Neural cell (in vitro differentiated cells): ENCODE results near the gene TUB. TPM values are rescaled to one million over a fixed set of nuclear protein-coding genes. Genes with fewer than 3 reads are reported as not detected.

Experiments
- H2AFZ ChIP-seq: fragments of 200-600, 300-800 bp; sonication (generic), shearing (Covaris generic); 2 replicates; pipeline ENCODE4 v1.6.0; 2014; ENCODE audit warnings: low read depth, mild to moderate bottlenecking, antibody characterized with exemption, low read length, moderate library complexity
- H3F3A ChIP-seq: fragments of 200-600 bp; shearing (Covaris generic); 2 replicates; pipeline ENCODE4 v1.6.1; 2016; ENCODE audit warnings: mild to moderate bottlenecking, moderate library complexity, mixed read lengths, antibody characterized with exemption, low read length; ENCODE audit not compliant: insufficient read depth, poor library complexity, severe bottlenecking
- H3K27ac ChIP-seq: fragments of 200-600, 300-800 bp; sonication (generic), shearing (Covaris generic); 2 replicates; pipeline ENCODE4 v1.5.1; 2014; ENCODE audit warnings: mild to moderate bottlenecking, low read length, moderate library complexity
- H3K27me3 ChIP-seq: fragments of 300-800, 200-600 bp; sonication (generic), shearing (Covaris generic); 2 replicates; pipeline ENCODE4 v1.6.0; 2014; ENCODE audit warnings: mild to moderate bottlenecking, low read depth, low read length, moderate library complexity; ENCODE audit not compliant: insufficient read depth
- H3K36me3 ChIP-seq: fragments of 300-800, 200-600 bp; sonication (generic), shearing (Covaris generic); 2 replicates; pipeline ENCODE4 v1.5.1; 2014; ENCODE audit warnings: mild to moderate bottlenecking, antibody characterized with exemption, low read length, moderate library complexity; ENCODE audit not compliant: insufficient read depth
- H3K4me2 ChIP-seq: fragments of 300-800, 200-600 bp; sonication (generic), shearing (Covaris generic); 2 replicates; pipeline ENCODE4 v1.6.0; 2014; ENCODE audit warnings: mild to moderate bottlenecking, low read length
- H3K4me3 ChIP-seq: fragments of 300-800, 200-600 bp; sonication (generic), shearing (Covaris generic); 2 replicates; pipeline ENCODE4 v1.5.1; 2014; ENCODE audit warnings: mild to moderate bottlenecking, low read length, moderate library complexity
- H3K79me2 ChIP-seq: fragments of 200-600 bp; shearing (Covaris generic); replicated peaks from 2 replicates; pipeline ENCODE4 v1.6.0; 2014; ENCODE audit warnings: mild to moderate bottlenecking, low read length, moderate library complexity; ENCODE audit not compliant: insufficient read depth
- H3K9ac ChIP-seq: fragments of 300-800, 200-600 bp; sonication (generic), shearing (Covaris generic); 2 replicates; pipeline ENCODE4 v1.6.1; 2016; ENCODE audit warnings: mild to moderate bottlenecking, low read length, mixed read lengths
- H3K9me2 ChIP-seq: fragments of 200-600 bp; shearing (Covaris generic); 2 replicates; pipeline ENCODE4 v1.6.1; 2016; ENCODE audit warnings: mild to moderate bottlenecking, low read length, mixed read lengths; ENCODE audit not compliant: insufficient read depth
- H3K9me3 ChIP-seq: fragments of 200-600, 300-800 bp; sonication (generic), shearing (Covaris generic); 2 replicates; pipeline ENCODE4 v1.6.1; 2016; ENCODE audit warnings: mild to moderate bottlenecking, mixed run types, low read length, moderate library complexity, mixed read lengths
- H4K20me1 ChIP-seq: fragments of 200-600 bp; shearing (Covaris generic); 2 replicates; pipeline ENCODE4 v1.6.1; 2016; ENCODE audit warnings: mild to moderate bottlenecking, mixed run types; ENCODE audit not compliant: insufficient read depth
- EP300 ChIP-seq: fragments of 450-650 bp; conservative IDR thresholded peaks from 2 replicates; pipeline ENCODE4 v1.6.1; 2014; ENCODE audit warnings: antibody characterized with exemption, mild to moderate bottlenecking, moderate library complexity; ENCODE audit not compliant: poor library complexity, severe bottlenecking
- EZH2 ChIP-seq: fragments of 200-600, 300-800 bp; shearing (Covaris generic), sonication (generic); IDR thresholded peaks from 2 replicates; pipeline ENCODE4 v1.6.1; 2014; ENCODE audit warnings: antibody characterized with exemption, low read length, borderline replicate concordance, mild to moderate bottlenecking; ENCODE audit not compliant: insufficient read depth, poor library complexity, severe bottlenecking
- MXI1 ChIP-seq: fragments of 450-650 bp; conservative IDR thresholded peaks from 2 replicates; pipeline ENCODE4 v1.6.1; 2014; ENCODE audit warnings: antibody characterized with exemption, mild to moderate bottlenecking; ENCODE audit not compliant: poor library complexity, severe bottlenecking
- POLR2AphosphoS5 ChIP-seq: IDR thresholded peaks from 2 replicates; pipeline ENCODE4 v1.6.1; 2012
- RAD21 ChIP-seq: fragments of 450-650 bp; conservative IDR thresholded peaks from 2 replicates; pipeline ENCODE4 v1.6.1; 2014; ENCODE audit warnings: antibody characterized with exemption, mild to moderate bottlenecking, moderate library complexity
- REST ChIP-seq: IDR thresholded peaks from 2 replicates; pipeline ENCODE4 v1.6.1; 2012; ENCODE audit warnings: borderline replicate concordance
- SMC3 ChIP-seq: fragments of 450-650 bp; conservative IDR thresholded peaks from 2 replicates; pipeline ENCODE4 v1.6.1; 2014; ENCODE audit warnings: antibody characterized with exemption, mild to moderate bottlenecking, moderate library complexity; ENCODE audit not compliant: poor library complexity
- TAF1 ChIP-seq: IDR thresholded peaks from 2 replicates; pipeline ENCODE4 v1.6.1; 2012; ENCODE audit warnings: low read depth
- polyA plus RNA-seq: library from polyadenylated mRNA; depleted of rRNA; stranded (reverse); fragments of >200 nt; gene quantifications from 2 replicates; pipeline ENCODE4 v1.2.3, GENCODE V29; 2014
- TF ChIP-seq, protein P1 (sequence below): fragments of 450-650 bp; IDR thresholded peaks from 2 replicates; pipeline ENCODE4 v1.5.1; 2014; ENCODE audit warnings: antibody characterized with exemption, mild to moderate bottlenecking, moderate library complexity; ENCODE audit not compliant: poor library complexity, severe bottlenecking

The TUB gene
- polyA plus RNA-seq, 1 donor from 2014 or later, result 125 TPM

DNA sequence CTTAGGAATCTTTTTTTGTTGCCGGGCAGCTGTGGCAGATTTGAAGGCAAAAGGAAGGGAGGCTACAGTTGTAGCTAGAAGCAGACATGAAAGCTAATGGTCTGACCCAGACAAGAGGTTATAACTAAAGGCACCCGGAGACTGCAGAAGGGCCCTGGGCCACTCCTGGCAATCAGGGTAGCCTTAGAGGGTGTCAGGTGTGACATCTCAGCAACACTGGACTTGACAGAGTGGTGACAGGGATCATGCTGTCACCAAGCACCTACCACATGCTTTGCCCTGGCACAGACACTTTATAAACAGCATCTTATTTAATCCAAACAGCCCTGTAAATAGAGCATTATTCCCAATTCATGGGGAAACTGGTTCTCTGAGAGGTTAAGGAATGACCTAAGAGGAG lies 25.7 kb downstream of the TUB start:
- no peaks in the 10 kb centered on the region for H3K79me2 ChIP-seq
- no peak overlapping the region for H2AFZ ChIP-seq
- no peak overlapping the region for H3K9ac ChIP-seq
- no peaks in the 10 kb centered on the region for H3K9me3 ChIP-seq
- TF ChIP-seq EP300 (no peak), REST (no peak), SMC3 (no peak), POLR2AphosphoS5 (no peak), TAF1 (no peak), RAD21 (no peak), EZH2 (no peak)
- TF ChIP-seq, protein P1, sequence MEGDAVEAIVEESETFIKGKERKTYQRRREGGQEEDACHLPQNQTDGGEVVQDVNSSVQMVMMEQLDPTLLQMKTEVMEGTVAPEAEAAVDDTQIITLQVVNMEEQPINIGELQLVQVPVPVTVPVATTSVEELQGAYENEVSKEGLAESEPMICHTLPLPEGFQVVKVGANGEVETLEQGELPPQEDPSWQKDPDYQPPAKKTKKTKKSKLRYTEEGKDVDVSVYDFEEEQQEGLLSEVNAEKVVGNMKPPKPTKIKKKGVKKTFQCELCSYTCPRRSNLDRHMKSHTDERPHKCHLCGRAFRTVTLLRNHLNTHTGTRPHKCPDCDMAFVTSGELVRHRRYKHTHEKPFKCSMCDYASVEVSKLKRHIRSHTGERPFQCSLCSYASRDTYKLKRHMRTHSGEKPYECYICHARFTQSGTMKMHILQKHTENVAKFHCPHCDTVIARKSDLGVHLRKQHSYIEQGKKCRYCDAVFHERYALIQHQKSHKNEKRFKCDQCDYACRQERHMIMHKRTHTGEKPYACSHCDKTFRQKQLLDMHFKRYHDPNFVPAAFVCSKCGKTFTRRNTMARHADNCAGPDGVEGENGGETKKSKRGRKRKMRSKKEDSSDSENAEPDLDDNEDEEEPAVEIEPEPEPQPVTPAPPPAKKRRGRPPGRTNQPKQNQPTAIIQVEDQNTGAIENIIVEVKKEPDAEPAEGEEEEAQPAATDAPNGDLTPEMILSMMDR, result no peak
- no peaks in the 10 kb centered on the region for H4K20me1 ChIP-seq
- H3K4me3 ChIP-seq, result no peak overlapping the region
- H3K36me3 ChIP-seq, result peaks cover 5% of the 10 kb centered on the region
- no peaks in the 10 kb centered on the region for H3K27me3 ChIP-seq
- no peaks in the 10 kb centered on the region for H3F3A ChIP-seq
- no peak overlapping the region for H3K4me2 ChIP-seq
- no peaks in the 10 kb centered on the region for H3K9me2 ChIP-seq
- no peak overlapping the region for H3K27ac ChIP-seq

GRCh38 chr11:8107642-8108041 lies 26.6 kb downstream of the TUB start:
- no peak overlapping the region for H3K9ac ChIP-seq

DNA sequence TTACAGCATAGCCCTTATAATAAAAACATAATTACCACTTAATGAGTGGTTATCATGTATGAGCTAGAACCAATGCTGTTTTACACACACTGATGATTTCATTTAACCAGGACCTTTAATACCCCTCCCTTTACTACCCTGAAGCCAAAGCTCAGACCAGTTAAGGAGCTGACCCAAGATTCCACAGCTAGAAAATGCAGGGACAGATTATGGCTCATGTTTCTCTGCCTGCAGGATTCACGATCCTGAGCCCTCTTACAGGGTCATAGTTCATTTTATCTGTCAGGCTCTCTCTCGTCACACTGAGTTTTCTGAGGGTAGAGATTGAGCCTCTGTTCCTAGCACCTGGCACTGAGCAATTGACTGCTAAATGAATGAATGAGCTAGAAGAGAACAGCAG lies 27.4 kb downstream of the TUB start:
- H3K27ac ChIP-seq, result no peak overlapping the region

More at GRCh38 chr11:8107642-8108041, 26.6 kb downstream of the TUB start:
- H3K9me3 ChIP-seq, result no peaks in the 10 kb centered on the region
- no peak overlapping the region for H3K27ac ChIP-seq
- H3F3A ChIP-seq, result no peaks in the 10 kb centered on the region
- no peaks in the 10 kb centered on the region for H3K9me2 ChIP-seq
- no peaks in the 10 kb centered on the region for H3K79me2 ChIP-seq
- no peak for TF ChIP-seq EP300
- no peaks in the 10 kb centered on the region for H3K27me3 ChIP-seq
- no peak overlapping the region for H2AFZ ChIP-seq
- no peak overlapping the region for H3K4me2 ChIP-seq
- H3K4me3 ChIP-seq, result no peak overlapping the region
- H3K36me3 ChIP-seq, result peaks cover 5% of the 10 kb centered on the region
- H4K20me1 ChIP-seq, result no peaks in the 10 kb centered on the region

More for the DNA sequence above, 27.4 kb downstream of the TUB start:
- Histone ChIP-seq H3K36me3 (peaks cover 5% of the 10 kb centered on the region), H3K4me2 (no peak overlapping the region), H2AFZ (no peak overlapping the region), H3K9me2 (no peaks in the 10 kb centered on the region), H3K4me3 (no peak overlapping the region), H3K27me3 (no peaks in the 10 kb centered on the region), H3F3A (no peaks in the 10 kb centered on the region), H4K20me1 (no peaks in the 10 kb centered on the region), H3K79me2 (no peaks in the 10 kb centered on the region), H3K9me3 (no peaks in the 10 kb centered on the region), H3K9ac (no peak overlapping the region)
- TF ChIP-seq REST, result no peak
- no peak for TF ChIP-seq TAF1
- TF ChIP-seq MXI1, result no peak
- TF ChIP-seq, protein P1, result no peak
- TF ChIP-seq POLR2AphosphoS5, result no peak
- no peak for TF ChIP-seq SMC3
- TF ChIP-seq EP300, result no peak
- TF ChIP-seq EZH2, result no peak
- no peak for TF ChIP-seq RAD21
